ENCODE results near the gene TMEM97. TPM values are rescaled to one million over a fixed set of nuclear protein-coding genes. Genes with fewer than 3 reads are reported as not detected.

TMEM97 gene
- total and polyA plus RNA-seq, 4 donors: 23.5 to 62.6 (median 38.8) TPM

- Histone ChIP-seq H3K9ac (ENCODE audit: insufficient read depth in 1 of 2, low read length in 2 of 2) (no peak overlapping the region), H3K36me3 (ENCODE audit: control insufficient read depth in 4 of 4, insufficient read depth in 4 of 4, low read length in 4 of 4) (peaks cover 5 to 39% (median 20%) of the 10 kb centered on the region in 4 donors), H3K27me3 (ENCODE audit: control insufficient read depth in 3 of 3, insufficient read depth in 3 of 3, low read length in 2 of 3) (no peaks in the 10 kb centered on the region)
These were observed 8.7 kb downstream of the TMEM97 start for GRCh38 chr17:28327709-28328108.

GRCh38 chr17:28328325-28328724 lies 9.3 kb downstream of the TMEM97 start:
- DNase-seq: peak in 1 of 3 donors; percentile 25
- peaks cover 5 to 40% (median 20%) of the 10 kb centered on the region in 4 donors for H3K36me3 ChIP-seq (ENCODE audit: control insufficient read depth in 4 of 4, insufficient read depth in 4 of 4, low read length in 4 of 4)

More at GRCh38 chr17:28327709-28328108, 8.7 kb downstream of the TMEM97 start:
- TF ChIP-seq CTCF (IDR thresholded peaks at IDR 0.05; ENCODE audit: control extremely low read depth, extremely low read depth): no peak
- Histone ChIP-seq H3K4me3 (no peak overlapping the region), H3K27ac (ENCODE audit: low read depth in 1 of 2, low read length in 1 of 2) (no peak overlapping the region), H3K9me3 (ENCODE audit: control insufficient read depth in 4 of 4, insufficient read depth in 3 of 4, low read length in 3 of 4) (no peaks in the 10 kb centered on the region), H3K4me1 (ENCODE audit: control insufficient read depth in 5 of 5, insufficient read depth in 5 of 5, low read length in 5 of 5) (peaks cover 0 to 5% (median 0%) of the 10 kb centered on the region in 5 donors)
- DNase-seq: no peak
- 76 to 85% methylated on average over 3 of the region's 3 CpGs for WGBS, 2 donors
- no peak for ATAC-seq (ENCODE audit: insufficient read depth, low FRiP score)

DNA sequence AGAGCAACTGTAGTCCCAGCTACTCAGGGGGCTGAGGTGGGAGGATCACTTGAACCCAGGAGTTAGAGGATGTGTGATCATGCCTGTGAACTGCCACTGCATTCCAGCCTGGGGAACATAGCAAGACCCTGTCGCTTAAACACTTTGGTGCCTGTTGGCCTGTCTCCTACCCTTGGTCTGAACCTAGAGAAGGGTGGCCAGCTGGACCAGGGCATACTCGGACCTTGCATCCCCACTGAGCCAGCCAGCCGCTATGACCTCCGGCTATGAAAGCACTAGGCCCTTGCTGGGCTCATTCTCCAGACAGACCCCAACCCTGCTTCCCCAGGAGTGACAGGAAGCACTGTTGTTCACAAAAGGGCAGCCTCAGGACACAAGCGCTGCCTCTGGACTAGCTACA lies 11.7 kb downstream of the TMEM97 start:
- TF ChIP-seq CTCF (IDR thresholded peaks at IDR 0.05; ENCODE audit: control extremely low read depth, extremely low read depth): no peak
- H3K4me1 ChIP-seq (ENCODE audit: control insufficient read depth in 5 of 5, insufficient read depth in 5 of 5, low read length in 5 of 5): peaks cover 0 to 11% (median 0%) of the 10 kb centered on the region in 5 donors
- DNase-seq (no peak), ATAC-seq (ENCODE audit: insufficient read depth, low FRiP score) (no peak)
- H3K27ac ChIP-seq (ENCODE audit: low read depth in 1 of 2, low read length in 1 of 2): no peak overlapping the region
- 94 to 100% methylated on average over 5 of the region's 5 CpGs for WGBS, 2 donors
- H3K4me3 ChIP-seq: no peak overlapping the region
- H3K27me3 ChIP-seq (ENCODE audit: control insufficient read depth in 3 of 3, insufficient read depth in 3 of 3, low read length in 2 of 3): no peaks in the 10 kb centered on the region
- H3K9ac ChIP-seq (ENCODE audit: insufficient read depth in 1 of 2, low read length in 2 of 2): no peak overlapping the region
- H3K9me3 ChIP-seq (ENCODE audit: control insufficient read depth in 4 of 4, insufficient read depth in 3 of 4, low read length in 3 of 4): no peaks in the 10 kb centered on the region
- H3K36me3 ChIP-seq (ENCODE audit: control insufficient read depth in 4 of 4, insufficient read depth in 4 of 4, low read length in 4 of 4): peaks cover 5 to 38% (median 20%) of the 10 kb centered on the region in 4 donors

More at GRCh38 chr17:28328325-28328724, 9.3 kb downstream of the TMEM97 start:
- Histone ChIP-seq H3K4me3 (no peak overlapping the region), H3K9me3 (ENCODE audit: control insufficient read depth in 4 of 4, insufficient read depth in 3 of 4, low read length in 3 of 4) (no peaks in the 10 kb centered on the region), H3K27ac (ENCODE audit: low read depth in 1 of 2, low read length in 1 of 2) (no peak overlapping the region), H3K9ac (ENCODE audit: insufficient read depth in 1 of 2, low read length in 2 of 2) (no peak overlapping the region), H3K27me3 (ENCODE audit: control insufficient read depth in 3 of 3, insufficient read depth in 3 of 3, low read length in 2 of 3) (no peaks in the 10 kb centered on the region), H3K4me1 (ENCODE audit: control insufficient read depth in 5 of 5, insufficient read depth in 5 of 5, low read length in 5 of 5) (peaks cover 0 to 5% (median 0%) of the 10 kb centered on the region in 5 donors)
- TF ChIP-seq CTCF (IDR thresholded peaks at IDR 0.05; ENCODE audit: control extremely low read depth, extremely low read depth): no peak
- 74 to 81% methylated on average over 4 of the region's 4 CpGs for WGBS, 2 donors
- no peak for ATAC-seq (ENCODE audit: insufficient read depth, low FRiP score)

GRCh38 chr17:28331891-28332420 lies 13.0 kb downstream of the TMEM97 start:
- H3K9ac ChIP-seq (ENCODE audit: insufficient read depth in 1 of 2, low read length in 2 of 2): no peak overlapping the region
- peaks cover 5 to 29% (median 16%) of the 10 kb centered on the region in 4 donors for H3K36me3 ChIP-seq (ENCODE audit: control insufficient read depth in 4 of 4, insufficient read depth in 4 of 4, low read length in 4 of 4)

More at GRCh38 chr17:28331891-28332420, 13.0 kb downstream of the TMEM97 start:
- Histone ChIP-seq H3K27me3 (ENCODE audit: control insufficient read depth in 3 of 3, insufficient read depth in 3 of 3, low read length in 2 of 3) (no peaks in the 10 kb centered on the region), H3K4me3 (no peak overlapping the region), H3K4me1 (ENCODE audit: control insufficient read depth in 5 of 5, insufficient read depth in 5 of 5, low read length in 5 of 5) (peaks cover 0 to 21% (median 6%) of the 10 kb centered on the region in 5 donors), H3K27ac (ENCODE audit: low read depth in 1 of 2, low read length in 1 of 2) (no peak overlapping the region), H3K9me3 (ENCODE audit: control insufficient read depth in 4 of 4, insufficient read depth in 3 of 4, low read length in 3 of 4) (no peaks in the 10 kb centered on the region)
- TF ChIP-seq CTCF (IDR thresholded peaks at IDR 0.05; ENCODE audit: control extremely low read depth, extremely low read depth): no peak
- no peak for DNase-seq
- no peak for ATAC-seq (ENCODE audit: insufficient read depth, low FRiP score)
- WGBS, 2 donors: 91 to 98% methylated on average over 6 of the region's 6 CpGs

Data from lung (tissue), 12 donors.